Measurements from ENCODE around the gene FLCN.
"Not testable (repeated sequence)": the region's sequence is repeated elsewhere in the genome, so short reads cannot be mapped to it uniquely, and the experiment has no call there.

The FLCN gene, protein sequence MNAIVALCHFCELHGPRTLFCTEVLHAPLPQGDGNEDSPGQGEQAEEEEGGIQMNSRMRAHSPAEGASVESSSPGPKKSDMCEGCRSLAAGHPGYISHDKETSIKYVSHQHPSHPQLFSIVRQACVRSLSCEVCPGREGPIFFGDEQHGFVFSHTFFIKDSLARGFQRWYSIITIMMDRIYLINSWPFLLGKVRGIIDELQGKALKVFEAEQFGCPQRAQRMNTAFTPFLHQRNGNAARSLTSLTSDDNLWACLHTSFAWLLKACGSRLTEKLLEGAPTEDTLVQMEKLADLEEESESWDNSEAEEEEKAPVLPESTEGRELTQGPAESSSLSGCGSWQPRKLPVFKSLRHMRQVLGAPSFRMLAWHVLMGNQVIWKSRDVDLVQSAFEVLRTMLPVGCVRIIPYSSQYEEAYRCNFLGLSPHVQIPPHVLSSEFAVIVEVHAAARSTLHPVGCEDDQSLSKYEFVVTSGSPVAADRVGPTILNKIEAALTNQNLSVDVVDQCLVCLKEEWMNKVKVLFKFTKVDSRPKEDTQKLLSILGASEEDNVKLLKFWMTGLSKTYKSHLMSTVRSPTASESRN

DNA sequence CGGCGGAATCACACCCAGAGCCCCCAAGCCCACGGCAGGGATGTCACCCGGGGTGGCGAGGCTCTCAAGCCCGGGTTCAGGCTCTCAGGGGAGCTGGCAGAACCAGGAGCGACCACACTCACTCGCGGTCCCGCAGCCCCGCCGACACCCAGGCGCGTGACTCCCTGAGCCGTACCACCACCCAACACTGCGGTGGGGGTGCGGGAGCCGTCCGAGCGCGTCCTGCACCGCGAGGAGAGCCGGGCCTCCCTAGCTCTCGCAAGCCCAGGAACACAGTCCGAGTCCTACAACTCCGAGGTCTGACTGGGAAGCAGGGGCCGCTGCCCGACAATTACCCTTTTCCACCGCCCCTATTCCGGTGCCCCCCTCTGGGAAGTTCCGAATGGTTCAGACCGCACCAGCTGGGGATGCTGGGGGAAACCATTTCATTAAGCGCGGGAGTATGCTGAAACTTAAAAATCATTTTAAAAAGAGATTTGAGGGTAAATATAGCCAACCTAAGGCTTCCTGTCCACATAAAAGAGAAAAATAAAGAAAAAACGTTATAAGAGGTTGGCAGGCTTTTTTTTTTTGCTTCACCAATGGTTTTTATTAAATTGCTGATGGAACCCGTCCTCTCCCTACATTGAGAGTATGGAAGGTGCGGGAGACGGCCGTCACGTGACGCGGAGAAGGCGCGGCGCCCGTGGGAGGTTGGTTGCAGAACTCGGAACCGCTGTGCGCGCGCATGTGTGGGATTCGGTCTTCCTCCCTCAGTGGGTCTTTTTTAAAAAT is at the start of gene FLCN:
Gene FLCN (minus strand): TSS at position 143 of the 774 bp plus-strand sequence. CDS start 9,031 bp downstream, outside the sequence.
- peak; percentile 75 for DNase-seq (ENCODE audit: low spot score)

DNA sequence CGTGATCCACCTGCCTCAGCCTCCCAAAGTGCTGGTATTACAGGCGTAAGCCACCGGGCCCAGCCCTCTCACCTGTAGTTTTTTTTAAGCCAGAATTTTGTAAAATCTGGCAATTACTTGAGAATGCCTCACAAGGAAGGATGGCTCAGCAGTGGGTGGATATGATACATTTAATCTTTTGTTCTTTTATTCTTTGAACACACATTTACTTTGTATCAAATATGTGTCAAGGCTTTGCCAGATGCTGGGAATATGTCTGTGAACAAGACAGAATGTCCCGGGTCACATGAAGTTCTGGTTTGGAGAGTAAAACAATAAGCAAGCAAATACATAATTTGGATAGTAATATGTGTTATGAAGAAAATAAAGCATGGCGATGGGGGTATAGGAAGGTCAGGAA is 49.0 kb upstream of the FLCN start:
- DNase-seq (ENCODE audit: low spot score), result no peak

DNA sequence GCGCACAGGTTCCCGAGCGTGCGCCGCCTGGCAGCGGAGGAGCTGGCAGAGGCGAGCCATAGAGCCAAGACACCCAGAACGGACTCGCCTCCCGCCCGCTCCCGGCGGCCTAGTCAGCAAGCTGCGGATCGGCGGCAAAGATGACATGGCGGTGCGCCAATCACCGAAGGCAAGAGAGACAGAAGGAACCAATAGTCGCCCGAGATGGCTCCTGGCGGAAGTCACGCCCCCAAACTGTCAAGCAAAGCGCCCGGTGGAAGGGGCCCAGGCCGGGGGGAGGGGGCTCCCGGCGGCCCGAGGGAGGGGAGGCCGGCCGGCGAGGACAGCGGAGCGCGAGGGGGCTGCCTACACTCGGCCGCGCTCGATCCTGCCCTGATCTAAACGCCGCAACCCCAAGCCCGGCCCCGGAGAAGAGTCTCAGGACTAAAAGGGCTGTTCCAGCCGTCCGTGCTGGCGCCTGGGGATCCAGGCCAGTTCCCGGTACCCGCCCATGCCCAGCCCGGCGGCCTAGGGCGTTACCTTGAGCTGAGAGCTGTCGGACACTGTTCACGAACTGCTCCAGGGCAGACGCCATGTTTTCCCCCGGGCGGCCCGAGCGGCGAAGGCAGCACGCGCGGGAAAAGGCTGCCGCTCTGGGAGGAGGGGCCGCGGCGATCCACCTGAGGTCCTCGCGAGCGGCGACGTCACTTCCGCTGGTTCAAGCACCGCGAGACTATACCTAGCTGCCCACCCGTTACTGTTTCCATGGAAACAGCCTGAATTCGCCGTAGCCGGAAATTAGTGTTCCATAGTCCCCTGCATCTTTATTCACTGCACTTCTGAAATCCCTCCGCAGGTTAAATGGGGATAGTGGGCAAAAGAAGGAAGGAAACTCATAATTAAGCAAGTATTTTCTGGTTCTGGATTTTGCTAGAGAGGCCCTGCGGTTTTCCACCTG is 43.9 kb upstream of the FLCN start, which contains the start of gene COPS3:
Gene COPS3 (minus strand): TSS at position 634 of the 937 bp plus-strand sequence. CDS start 60 bp downstream, at position 574.
- peak; percentile 93 for DNase-seq (ENCODE audit: low spot score)

DNA sequence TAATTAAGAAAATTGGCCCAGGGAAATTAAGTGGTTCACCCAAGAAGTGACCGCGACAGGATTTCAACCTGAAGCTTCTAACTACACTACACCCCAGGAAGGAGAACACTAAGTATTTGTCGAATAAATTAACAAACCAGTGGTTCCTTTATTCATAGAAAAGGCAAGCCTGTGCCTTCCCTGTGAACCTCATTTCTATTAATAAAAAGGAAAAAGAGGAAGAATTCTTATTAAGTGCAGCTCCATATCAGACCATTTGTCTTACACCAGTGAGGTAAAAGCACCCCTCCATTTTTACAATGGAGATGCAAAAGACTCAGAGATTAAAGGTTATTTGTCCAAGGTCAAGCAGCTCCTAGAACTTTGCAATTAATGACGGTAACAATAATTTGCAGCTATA is 42.3 kb upstream of the FLCN start:
- no peak for DNase-seq (ENCODE audit: low spot score)

DNA sequence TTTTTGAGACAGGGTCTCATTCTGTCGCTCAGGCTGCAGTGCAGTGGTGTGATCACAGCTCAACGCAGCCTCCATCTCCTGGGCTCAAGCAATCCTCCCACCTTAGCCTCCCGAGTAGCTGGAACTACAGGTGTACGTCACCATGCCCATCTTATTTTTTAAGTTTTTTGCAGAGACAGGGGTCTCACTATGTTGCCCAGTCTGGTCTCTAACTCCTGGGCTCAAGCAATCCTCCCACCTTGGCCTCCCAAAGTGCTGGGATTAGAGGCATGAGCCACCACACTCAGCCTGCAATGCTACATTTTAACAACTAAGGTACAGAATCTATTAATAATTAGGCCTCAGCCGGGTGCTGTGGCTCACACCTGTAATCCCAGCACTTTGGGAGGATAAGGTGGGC is 40.5 kb upstream of the FLCN start:
- not testable (repeated sequence) for DNase-seq (ENCODE audit: low spot score)

DNA sequence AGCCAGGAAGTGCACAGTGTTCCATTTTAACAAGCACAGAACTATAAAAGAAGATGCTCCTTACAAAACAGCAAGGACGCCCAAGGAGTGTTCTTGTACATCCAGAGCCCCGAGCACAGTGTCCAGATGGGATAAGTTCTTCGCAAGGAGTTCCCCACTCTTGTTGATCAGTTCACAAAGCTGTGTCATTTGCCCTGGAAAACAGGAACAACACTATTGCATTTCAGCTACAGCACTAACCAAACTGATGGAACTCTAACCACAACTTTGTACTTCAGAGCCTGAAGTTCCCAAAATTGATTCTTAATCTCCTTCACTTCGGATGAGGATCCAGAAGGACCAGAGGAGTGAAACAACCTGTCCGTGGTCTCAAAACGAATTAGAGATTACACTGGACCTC is 39.0 kb upstream of the FLCN start:
- no peak for DNase-seq (ENCODE audit: low spot score)

DNA sequence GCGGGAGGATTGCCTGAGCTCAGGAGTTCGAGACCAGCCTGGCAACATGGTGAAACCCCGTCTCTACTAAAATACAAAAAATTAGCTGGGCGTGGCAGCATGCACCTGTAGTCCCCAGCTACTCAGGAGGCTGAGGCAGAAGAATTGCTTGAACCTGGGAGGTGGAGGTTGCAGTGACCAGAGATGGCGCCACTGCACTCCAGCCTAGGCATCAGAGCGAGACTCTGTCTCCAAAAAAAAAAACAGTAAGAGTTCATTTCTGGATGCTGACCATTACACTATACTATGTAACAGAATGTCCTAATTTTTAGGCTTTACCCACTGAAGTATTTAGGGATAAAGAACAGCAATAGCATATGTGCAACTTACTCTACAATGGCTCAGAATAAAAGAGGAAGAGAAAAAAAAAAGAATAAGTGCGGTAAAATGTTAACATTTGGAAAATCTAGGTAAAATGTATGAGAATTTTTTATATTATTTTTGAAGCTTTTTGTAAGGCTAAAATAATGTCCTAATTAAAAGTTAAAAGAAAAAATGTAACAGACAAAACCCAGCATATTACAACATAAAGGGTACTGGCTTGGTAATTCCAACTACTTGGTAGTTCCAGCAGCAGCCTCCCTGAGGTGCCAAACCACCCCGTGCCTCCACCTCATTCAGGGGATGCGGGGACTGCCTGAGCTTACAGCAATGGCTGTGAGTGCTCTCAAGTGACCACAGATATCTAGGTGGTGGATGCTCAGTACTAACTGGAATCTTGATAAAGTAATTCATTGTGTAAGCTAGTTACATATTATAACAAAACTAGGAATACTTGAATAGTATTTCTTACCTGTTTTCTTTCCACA is 33.2 kb upstream of the FLCN start:
- DNase-seq (ENCODE audit: low spot score), result peak; percentile 24

DNA sequence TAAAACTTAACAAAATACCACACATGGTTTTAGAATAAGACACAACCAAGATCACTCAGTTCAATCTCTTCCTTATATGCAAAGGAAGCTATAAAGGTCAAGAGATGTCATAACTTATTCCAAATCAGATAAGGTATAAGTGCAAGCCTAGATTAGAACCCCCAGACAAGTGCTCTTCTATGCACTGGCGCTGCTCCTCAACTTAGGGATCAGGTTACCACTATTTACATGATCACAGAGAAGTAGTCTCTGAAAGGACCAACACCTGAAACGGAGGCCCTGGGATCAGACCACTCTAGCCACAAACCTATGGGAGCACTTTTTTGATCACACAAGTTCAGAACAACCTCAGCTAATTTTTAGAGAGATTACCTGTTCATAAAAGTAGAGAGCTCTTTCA is 27.5 kb upstream of the FLCN start:
- DNase-seq (ENCODE audit: low spot score), result no peak

DNA sequence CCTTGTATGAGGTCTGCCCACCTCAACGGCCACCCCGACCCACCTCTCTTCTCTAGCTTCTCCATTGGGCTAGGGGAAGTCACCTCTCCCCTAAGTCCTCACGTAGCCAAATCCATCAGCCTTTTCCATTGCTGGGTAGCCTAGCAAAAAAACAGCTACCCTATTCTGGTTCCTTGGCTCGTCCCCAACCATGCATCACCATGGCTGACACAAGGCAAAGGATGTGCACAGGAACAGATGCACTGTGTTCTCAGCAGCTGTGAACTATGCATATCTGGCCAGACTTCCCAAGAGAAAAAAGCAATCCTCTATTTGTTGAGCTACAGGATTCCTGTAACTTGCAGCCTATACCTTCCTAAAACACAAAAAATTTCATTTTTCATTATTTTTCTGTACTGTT is 22.0 kb upstream of the FLCN start:
- no peak for DNase-seq (ENCODE audit: low spot score)

DNA sequence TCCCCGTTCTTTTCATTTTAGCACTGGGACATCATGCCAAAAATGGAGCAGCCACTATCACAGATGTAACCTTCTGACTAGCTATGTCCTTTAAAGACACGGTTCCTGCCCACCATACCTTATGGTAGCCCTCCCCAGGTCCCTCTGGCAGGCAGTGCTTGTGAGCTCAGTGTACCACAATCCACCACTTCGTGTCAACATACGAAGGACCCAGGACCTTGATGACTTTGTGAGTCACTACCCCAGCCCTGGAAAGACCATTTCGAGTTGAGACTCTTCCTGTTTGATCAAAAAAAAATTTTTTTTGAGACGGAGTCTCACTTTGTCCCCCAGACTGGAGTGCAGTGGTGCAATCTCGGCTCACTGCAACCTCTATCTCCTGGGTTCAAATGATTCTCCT is 21.0 kb upstream of the FLCN start:
- DNase-seq (ENCODE audit: low spot score), result no peak

DNA sequence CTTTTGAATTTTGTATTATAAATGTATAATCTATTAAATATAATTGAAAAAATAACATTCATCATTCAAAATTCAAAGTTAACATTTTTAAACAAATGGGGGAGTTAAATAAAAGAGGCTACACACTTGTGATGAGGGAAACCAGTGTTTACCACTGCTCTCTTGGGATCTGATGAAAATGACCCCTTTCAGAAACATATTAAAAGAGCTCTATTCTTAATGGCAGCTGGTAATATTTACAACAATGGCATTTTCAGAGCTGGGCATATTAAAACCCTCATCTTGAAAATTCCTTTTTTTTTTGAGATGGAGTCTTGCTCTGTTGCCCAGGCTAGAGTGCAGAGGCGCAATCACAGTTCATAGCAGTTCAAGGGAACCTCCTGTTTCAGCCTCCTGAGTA is 19.3 kb upstream of the FLCN start:
- no peak for DNase-seq (ENCODE audit: low spot score)

DNA sequence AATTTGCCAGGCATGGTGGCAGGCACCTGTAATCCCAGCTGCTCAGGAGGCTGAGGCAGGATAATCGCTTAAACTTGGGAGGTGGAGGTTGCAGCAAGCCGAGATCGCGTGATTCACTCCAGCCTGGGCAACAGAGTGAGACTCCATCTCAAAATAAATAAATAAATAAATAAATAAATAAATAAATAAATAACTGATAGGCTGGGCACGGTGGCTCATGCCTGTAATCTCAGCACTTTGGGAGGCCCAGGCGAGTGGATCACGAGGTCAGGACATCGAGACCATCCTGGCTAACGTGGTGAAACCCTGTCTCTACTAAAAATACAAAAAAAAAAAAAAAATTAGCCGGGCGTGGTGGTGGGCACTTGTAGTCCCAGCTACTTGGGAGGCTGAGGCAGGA is 18.7 kb upstream of the FLCN start:
- DNase-seq (ENCODE audit: low spot score), result not testable (repeated sequence)

DNA sequence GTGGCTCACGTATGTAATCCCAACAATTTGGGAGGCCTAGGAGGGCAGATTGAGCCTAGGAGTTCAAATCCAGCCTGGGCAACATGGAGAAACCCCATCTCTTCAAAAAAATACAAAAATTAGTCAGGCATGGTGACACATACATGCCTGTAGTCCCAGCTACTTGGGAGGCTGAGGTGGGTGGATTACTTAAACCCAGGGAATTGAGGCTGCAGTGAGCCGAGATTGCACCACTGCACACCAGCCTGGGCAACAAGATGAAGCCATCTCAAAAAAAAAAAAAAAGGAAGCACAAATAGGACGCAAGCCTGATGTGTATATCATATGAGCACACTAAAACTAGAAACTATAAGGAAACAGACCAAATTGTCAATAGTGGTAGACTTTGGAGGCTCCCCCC is 17.1 kb upstream of the FLCN start:
- DNase-seq (ENCODE audit: low spot score), result no peak

DNA sequence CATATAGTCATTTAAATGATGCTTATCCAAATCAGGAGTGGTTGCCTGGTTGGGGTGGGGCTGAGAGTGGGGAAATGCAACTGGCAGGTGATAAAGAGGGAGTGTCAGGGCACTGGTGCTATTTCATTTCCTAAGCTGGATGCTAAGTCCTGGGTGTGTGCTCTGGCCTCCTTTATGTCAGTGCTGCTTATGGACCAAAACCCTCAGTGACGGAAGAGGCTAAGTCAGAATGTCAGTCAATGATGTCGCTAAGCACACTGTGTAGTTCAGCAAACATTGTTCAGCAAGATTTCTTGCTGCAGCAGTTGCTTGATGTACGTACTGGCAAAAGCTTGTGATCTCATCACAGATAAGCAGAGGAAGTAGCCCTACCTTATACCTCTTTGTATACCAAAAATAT is 16.4 kb upstream of the FLCN start:
- no peak for DNase-seq (ENCODE audit: low spot score)

DNA sequence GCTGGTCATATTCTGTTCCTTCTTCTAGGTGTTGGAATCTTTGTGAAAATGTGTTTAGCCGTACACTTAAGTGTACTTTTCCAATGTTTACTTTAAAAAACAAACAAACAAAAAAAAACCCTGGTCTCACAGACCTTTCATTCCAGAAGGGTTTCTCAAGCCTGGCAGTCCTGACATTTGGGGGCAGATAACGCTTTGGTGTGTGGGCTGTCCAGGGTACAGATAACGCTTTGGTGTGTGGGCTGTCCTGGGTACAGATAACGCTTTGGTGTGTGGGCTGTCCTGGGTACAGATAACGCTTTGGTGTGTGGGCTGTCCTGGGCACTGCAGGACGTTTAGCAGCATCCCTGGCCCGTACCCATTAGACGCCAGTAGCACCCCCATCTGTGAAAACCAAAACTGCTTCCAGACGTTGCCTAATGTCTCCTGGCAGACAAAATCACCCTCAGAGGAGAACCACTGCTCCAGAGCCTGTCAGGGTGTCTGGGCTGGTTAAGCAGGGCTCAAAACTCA is 15.2 kb upstream of the FLCN start:
- DNase-seq (ENCODE audit: low spot score), result no peak

DNA sequence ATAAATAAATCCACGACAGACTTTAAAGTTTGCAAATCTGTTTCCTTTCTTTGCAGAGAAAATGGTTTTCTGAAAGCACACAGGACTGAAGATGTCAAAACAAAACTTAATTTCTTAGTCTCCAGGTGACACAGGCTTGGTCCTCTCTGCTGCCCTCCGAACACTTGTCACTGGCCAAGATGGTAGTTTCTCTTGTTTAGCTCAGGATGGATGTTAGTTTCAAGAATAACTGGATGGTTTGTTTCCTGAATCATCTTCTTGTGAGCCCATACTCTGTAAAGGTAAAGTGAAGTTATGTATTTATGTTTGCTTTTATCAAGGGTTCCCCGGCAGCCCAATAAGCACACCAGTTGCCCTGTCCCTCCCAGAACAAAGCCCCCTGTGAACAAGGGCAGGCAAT is 9.9 kb upstream of the FLCN start:
- no peak for DNase-seq (ENCODE audit: low spot score)

DNA sequence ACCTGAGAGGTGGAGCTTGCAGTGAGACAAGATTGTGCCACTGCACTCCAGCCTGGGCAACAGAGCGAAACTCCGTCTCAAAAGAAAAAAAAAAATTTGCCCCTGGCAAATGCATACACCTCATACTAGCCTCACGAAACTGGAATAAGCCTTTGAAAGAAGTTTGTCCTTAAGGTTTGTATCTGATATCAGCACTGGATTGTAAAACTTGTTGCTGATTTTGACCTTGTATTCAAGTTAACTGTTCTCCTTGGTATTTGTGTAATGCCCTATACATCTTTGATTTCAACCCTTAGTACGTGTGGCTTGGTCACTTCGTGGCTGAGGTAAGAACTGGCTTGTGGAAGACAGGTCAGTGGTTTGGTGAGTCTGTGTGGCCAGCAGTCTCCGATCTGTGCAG is 6.2 kb upstream of the FLCN start:
- no peak for DNase-seq (ENCODE audit: low spot score)

DNA sequence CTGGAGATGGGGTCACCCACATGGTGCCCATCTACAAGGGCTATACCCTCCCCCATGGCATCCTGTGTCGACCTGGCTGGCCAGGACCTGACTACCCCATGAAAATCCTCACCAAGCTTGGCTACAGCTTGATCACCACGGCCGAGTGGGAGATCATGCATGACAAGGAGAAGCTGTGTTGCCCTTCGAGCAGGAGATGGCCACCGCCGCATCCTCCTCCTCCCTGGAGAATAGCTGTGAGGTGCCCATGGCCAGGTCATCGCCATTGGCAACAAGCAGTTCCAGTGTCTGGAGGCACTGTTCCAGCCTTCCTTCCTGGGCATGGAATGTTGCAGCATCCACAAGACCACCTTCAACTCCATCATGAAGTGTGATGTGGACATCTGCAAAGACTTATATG is 5.3 kb upstream of the FLCN start:
- no peak for DNase-seq (ENCODE audit: low spot score)

DNA sequence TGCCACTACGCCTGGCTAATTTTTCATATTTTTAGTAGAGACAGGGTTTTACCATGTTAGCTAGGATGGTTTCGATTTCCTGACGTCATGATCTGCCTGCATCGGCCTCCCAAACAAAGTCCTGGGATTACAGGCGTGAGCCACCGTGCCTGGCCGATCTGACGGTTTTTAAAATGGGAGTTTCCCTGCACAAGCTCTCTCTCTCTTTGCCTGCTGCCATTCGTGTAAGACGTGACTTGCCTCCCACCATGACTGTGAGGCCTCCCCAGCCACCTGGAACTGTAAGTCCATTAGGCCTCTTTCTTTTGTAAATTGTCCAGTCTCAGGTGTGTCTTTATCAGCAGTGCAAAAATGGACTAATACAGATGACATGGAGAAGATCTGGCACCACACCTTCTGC is 4.7 kb upstream of the FLCN start:
- no peak for DNase-seq (ENCODE audit: low spot score)

DNA sequence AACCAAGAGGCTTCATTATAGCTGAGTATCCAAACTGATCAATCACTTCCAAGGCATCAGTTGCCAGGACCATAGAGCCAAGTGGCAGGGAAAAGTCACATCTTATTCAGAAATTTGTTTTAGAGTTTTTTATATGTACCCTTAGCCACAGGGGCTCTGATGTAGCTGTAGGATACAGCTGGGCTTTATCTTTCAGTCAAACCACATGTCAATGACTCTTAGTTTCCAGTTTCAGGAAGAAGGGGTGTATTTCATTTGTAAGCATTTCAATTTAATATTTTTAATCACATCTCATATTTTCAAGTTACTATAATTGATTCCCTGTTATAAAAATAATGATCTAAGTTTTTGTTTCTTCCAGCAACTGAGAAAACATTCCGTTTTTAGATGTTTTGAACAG is 2.9 kb upstream of the FLCN start:
- DNase-seq (ENCODE audit: low spot score), result no peak
